GM06990 (cell line): Measurements from ENCODE around the gene STT3A.

Source experiments
- DNase-seq: peaks from one replicate; pipeline ENCODE4 v3.0.0-alpha.2; 2011; ENCODE audit not compliant: insufficient read length; ENCODE audit errors: extremely low read depth
- H3K27me3 ChIP-seq: replicated peaks from 2 replicates; pipeline ENCODE4 v1.6.0; 2011; ENCODE audit warnings: low read length; ENCODE audit not compliant: control insufficient read depth, insufficient read depth
- H3K36me3 ChIP-seq: 2 replicates; pipeline ENCODE4 v1.5.1; 2011; ENCODE audit warnings: low read length; ENCODE audit not compliant: control insufficient read depth, insufficient read depth
- H3K4me3 ChIP-seq: replicated peaks from 2 replicates; pipeline ENCODE4 v1.5.1; 2011; ENCODE audit warnings: low read depth, mild to moderate bottlenecking, control low read depth, low read length
- CTCF ChIP-seq: IDR thresholded peaks from 2 replicates; pipeline ENCODE4 v1.5.1; 2011; ENCODE audit warnings: low read length, control low read depth, mild to moderate bottlenecking, inconsistent platforms; ENCODE audit not compliant: insufficient read depth, poor library complexity, severe bottlenecking

Gene STT3A

GRCh38 chr11:125625225-125625629 lies 32.6 kb downstream of the STT3A start:
- Histone ChIP-seq H3K4me3 (peak overlapping the region; percentile 98), H3K27me3 (no peaks in the 10 kb centered on the region), H3K36me3 (peaks cover 3% of the 10 kb centered on the region)
- DNase-seq = no peak
- no peak for TF ChIP-seq CTCF

- Histone ChIP-seq H3K4me3 (peak overlapping the region; percentile 98), H3K36me3 (peaks cover 2% of the 10 kb centered on the region), H3K27me3 (no peaks in the 10 kb centered on the region)
- peak; percentile 92 for DNase-seq
- no peak for TF ChIP-seq CTCF
Observed at GRCh38 chr11:125625630-125626287, 33.1 kb downstream of the STT3A start.

DNA sequence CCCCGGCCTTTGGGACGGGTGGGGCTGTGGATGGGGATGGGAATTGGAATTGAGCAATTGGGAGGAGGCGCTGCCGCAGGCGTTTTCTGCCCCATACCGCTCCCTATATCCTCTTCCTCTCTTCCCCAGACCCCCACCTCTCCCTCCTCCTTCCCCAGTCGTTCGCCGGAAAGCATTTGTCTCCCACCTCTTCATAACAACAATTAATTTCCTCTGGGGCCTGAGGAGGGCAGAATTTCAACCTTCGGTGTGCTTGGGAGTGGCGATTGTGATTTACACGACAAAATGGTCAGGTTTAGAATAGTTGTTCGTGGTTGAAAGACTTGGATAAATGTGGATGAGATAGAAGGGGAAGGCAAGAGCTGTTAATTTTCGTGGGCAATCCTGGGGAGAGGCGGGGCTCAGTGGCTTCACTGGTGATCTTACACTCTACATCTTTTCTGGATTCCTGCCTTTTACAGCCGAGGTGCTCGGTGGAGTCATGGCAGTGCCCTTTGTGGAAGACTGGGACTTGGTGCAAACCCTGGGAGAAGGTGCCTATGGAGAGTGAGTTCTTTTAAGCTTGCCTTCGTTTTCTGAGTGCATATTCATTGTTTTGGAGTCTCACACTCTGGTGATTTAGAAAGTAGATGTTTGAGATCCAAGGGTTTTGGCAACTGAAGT lies 33.8 kb downstream of the STT3A start:
- peaks cover 2% of the 10 kb centered on the region for H3K36me3 ChIP-seq
- peak; percentile 50 for TF ChIP-seq CTCF
- H3K27me3 ChIP-seq = no peaks in the 10 kb centered on the region
- DNase-seq = no peak
- H3K4me3 ChIP-seq = peak overlapping the region; percentile 98

DNA sequence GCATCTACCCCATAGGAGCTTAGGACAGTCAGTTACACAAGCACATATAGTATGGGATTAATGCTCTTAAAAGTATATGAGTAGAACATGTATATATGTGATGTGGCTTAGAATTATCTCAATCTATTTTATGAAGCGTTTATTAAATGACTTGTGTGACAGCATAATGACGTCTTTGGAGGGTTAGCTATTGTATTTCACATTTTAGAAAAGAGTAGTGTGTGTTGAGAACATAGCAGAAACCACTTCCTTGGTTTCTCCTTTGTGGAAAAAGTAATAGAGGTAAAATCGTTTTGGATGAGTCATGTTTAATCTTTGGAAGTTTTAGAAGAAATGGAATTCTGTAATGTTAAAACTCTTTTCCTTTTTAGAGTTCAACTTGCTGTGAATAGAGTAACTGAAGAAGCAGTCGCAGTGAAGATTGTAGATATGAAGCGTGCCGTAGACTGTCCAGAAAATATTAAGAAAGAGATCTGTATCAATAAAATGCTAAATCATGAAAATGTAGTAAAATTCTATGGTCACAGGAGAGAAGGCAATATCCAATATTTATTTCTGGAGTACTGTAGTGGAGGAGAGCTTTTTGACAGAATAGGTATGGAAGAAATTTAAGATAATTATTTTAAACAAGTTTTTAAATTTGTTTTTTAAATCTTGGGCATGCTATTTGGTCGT lies 34.7 kb downstream of the STT3A start:
- peak overlapping the region; percentile 98 for H3K4me3 ChIP-seq
- no peaks in the 10 kb centered on the region for H3K27me3 ChIP-seq
- no peak for DNase-seq
- no peak for TF ChIP-seq CTCF
- H3K36me3 ChIP-seq = peaks cover 2% of the 10 kb centered on the region

- DNase-seq = no peak
- Histone ChIP-seq H3K36me3 (peaks cover 5% of the 10 kb centered on the region), H3K4me3 (no peak overlapping the region), H3K27me3 (no peaks in the 10 kb centered on the region)
- peak; percentile 11 for TF ChIP-seq CTCF
Observed at GRCh38 chr11:125637840-125638239, 45.2 kb downstream of the STT3A start.
